Subcutaneous adipose tissue (tissue), 4 donors: ENCODE data around the gene MYBPC2. TPM values are rescaled to one million over a fixed set of nuclear protein-coding genes. Genes with fewer than 3 reads are reported as not detected.

Experiments
- CTCF ChIP-seq: fragments of 450-650 bp; IDR thresholded peaks from one replicate; pipeline ENCODE4 v1.5.1; 2016; ENCODE audit warnings: low read depth, mild to moderate bottlenecking, control low read depth, antibody characterized with exemption, moderate library complexity
- total RNA-seq, 4 donors: library from RNA; depleted of rRNA; stranded (reverse); fragments of >200 nt; gene quantifications; one replicate each; pipeline ENCODE4 v1.1.0, GENCODE V29; 2016

MYBPC2 gene
- total RNA-seq, 4 donors from 2014 or later: not detected

GRCh38 chr19:50450369-50451222 lies 17.9 kb downstream of the MYBPC2 start:
- no peak for TF ChIP-seq CTCF

DNA sequence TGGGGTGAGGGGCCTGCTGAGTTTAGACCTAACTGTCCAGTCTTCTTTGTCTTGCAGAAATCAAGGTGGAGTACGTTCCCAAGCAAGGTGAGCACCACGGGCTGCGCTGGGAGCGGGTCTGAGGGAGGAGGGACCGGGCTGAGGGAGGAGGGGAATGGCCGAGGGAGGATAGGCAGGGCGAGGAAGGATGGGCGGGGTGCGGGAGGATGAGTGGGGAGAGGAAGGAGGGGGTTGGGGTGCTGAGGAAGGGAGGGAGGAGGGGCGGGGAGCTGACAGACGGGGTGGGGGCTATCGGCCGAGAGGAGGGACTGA lies 18.5 kb downstream of the MYBPC2 start:
- TF ChIP-seq CTCF: no peak

DNA sequence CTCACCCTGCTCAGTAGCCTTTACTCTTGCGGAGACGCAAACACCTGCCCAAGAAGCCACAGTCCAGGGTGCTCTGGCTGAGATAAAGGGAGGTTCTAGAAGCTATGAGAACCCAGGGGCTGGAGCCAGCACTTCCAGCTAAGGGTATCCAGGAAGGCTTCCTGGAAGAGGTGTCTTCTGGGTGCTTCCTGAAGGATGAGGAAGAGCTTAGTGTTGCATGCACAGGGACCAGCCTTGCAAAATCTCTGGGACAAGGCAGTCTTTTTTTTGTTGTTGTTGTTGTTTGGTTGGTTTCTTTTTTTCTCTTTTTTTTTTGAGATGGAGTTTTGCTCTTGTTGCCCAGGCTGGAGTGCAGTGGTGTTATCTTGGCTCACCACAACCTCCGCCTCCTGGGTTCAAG lies 20.6 kb downstream of the MYBPC2 start:
- TF ChIP-seq CTCF: no peak

DNA sequence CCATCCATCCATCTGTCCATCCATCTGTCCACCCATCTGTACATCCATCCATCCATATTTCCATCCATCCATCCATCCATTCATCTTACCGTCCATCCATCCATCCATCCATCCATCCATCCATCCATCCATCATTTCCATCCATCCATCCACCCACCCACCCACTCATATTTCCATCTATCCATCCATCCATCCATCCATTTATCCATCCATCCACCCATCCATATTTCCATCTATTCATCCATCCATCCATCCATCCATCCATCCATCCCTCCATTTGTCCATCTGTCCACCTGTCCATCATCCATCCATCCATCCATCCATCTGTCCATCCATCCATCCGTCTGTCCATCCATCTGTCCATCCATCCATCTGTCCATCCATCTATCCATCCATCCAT lies 23.3 kb downstream of the MYBPC2 start:
- no peak for TF ChIP-seq CTCF

DNA sequence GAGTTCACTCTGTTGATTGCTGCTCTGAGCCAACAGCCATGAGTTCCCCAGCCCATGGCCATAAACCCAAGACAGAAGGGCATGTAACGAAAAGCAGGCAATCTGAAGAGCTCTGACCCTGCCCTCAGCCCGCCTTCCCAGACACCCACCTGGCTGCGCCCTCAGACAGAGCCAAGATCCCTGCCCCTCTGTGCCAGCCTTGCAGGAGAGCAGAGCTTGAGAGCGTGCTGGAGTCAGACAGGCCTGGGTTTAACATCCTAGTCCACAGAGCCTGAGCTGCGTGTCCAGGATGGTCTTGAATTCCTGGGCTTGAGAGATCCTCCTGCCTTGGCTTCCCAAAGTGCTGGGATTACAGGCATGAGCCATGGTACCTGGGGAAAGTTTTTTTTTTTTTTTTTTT lies 24.6 kb downstream of the MYBPC2 start:
- no peak for TF ChIP-seq CTCF

DNA sequence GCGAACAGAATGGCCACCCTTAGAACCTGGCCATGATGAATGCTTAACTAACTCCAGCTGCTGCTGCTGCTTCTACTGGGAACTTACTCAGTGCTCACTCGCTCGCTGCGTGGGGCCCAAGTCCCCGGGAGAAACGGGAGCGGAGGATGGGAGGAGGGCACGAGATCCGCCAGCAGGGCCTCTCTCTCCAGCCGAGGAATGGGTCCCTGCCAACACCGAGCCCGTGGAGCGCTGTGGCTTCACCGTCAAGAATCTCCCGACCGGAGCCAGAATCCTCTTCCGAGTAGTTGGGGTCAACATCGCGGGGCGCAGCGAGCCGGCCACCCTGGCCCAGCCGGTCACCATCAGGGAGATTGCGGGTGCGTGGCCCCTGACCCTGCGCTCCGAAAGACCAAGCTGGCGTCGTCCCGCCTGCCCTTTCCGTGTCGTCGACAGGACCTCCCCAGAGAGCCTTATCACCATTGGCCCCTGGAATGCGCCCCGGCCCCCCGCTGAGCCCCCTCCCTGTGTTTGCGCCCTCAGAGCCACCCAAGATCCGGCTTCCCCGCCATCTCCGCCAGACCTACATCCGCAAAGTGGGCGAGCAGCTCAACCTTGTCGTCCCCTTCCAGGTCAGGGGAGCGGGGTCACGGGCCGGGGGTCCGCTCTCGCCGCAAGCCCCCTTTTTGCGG lies 25.8 kb downstream of the MYBPC2 start:
- TF ChIP-seq CTCF: no peak

GRCh38 chr19:50459067-50459456 lies 26.4 kb downstream of the MYBPC2 start:
- no peak for TF ChIP-seq CTCF
